NCI-H128 (cell line): Measurements from ENCODE around the gene BCL2L12.
"Not testable (repeated sequence)": the region's sequence is repeated elsewhere in the genome, so short reads cannot be mapped to it uniquely, and the experiment has no call there.

Experiments used
- DNase-seq: peaks from one replicate; lab custom pipeline; 2025; ENCODE audit not compliant: unreplicated experiment; lab: John Stamatoyannopoulos, UW

Gene BCL2L12

GRCh38 chr19:49665351-49666119 is at the start of gene BCL2L12, which contains the start of gene IRF3:
Gene BCL2L12 (plus strand): TSS chr19:49665933. CDS start chr19:49666693, 760 bp downstream.
Gene IRF3 (minus strand): TSS chr19:49665857. CDS start chr19:49664838, 1,019 bp downstream.
- DNase-seq, result peak; percentile 85

- no peak for DNase-seq
These were observed 49.2 kb upstream of the BCL2L12 start for GRCh38 chr19:49616532-49616931.

- DNase-seq, result no peak
These were observed 48.8 kb upstream of the BCL2L12 start for GRCh38 chr19:49616945-49617344.

- not testable (repeated sequence) for DNase-seq
These were observed 47.9 kb upstream of the BCL2L12 start for GRCh38 chr19:49617860-49618259.

GRCh38 chr19:49624967-49625910 is 40.5 kb upstream of the BCL2L12 start:
- no peak for DNase-seq

- no peak for DNase-seq
These were observed 39.5 kb upstream of the BCL2L12 start for GRCh38 chr19:49626226-49626625.

- no peak for DNase-seq
These were observed 36.1 kb upstream of the BCL2L12 start for GRCh38 chr19:49629659-49630058.

GRCh38 chr19:49631014-49631588 is 34.6 kb upstream of the BCL2L12 start:
- DNase-seq, result no peak

GRCh38 chr19:49631610-49632192 is 34.0 kb upstream of the BCL2L12 start:
- DNase-seq, result no peak

- no peak for DNase-seq
These were observed 33.2 kb upstream of the BCL2L12 start for GRCh38 chr19:49632576-49632975.

GRCh38 chr19:49633273-49633672 is 32.5 kb upstream of the BCL2L12 start:
- not testable (repeated sequence) for DNase-seq

GRCh38 chr19:49635530-49636232 is 30.1 kb upstream of the BCL2L12 start:
- no peak for DNase-seq

- DNase-seq, result no peak
These were observed 29.4 kb upstream of the BCL2L12 start for GRCh38 chr19:49636233-49636932.

GRCh38 chr19:49637821-49638738 is 27.7 kb upstream of the BCL2L12 start:
- DNase-seq, result no peak

- DNase-seq, result no peak
These were observed 26.2 kb upstream of the BCL2L12 start for GRCh38 chr19:49639401-49640112.

- DNase-seq, result peak; percentile 99
These were observed 25.4 kb upstream of the BCL2L12 start, which contains the start of gene RRAS for GRCh38 chr19:49640113-49640898. Gene RRAS (minus strand): TSS chr19:49640143. CDS start chr19:49640098, 45 bp downstream.
